Measurements from ENCODE around the gene CFAP53.

The CFAP53 gene

GRCh38 chr18:50287441-50288347 lies 21.4 kb upstream of the CFAP53 start, which contains the start of gene CXXC1:
CXXC1 (minus strand) TSS chr18:50287692; CDS start chr18:50287589, 103 bp downstream.
- peak; percentile 96 for DNase-seq

GRCh38 chr18:50287028-50287440 lies 20.7 kb upstream of the CFAP53 start:
- DNase-seq: no peak

- DNase-seq: no peak
Measured at GRCh38 chr18:50286391-50287027, 20.2 kb upstream of the CFAP53 start.

GRCh38 chr18:50285631-50286321 lies 19.5 kb upstream of the CFAP53 start:
- DNase-seq: no peak

- DNase-seq: no peak
Measured at GRCh38 chr18:50285071-50285470, 18.8 kb upstream of the CFAP53 start.

- no peak for DNase-seq
Measured at GRCh38 chr18:50284255-50284885, 18.1 kb upstream of the CFAP53 start.

- DNase-seq: no peak
Measured at GRCh38 chr18:50283469-50284209, 17.3 kb upstream of the CFAP53 start.

- no peak for DNase-seq
Measured at GRCh38 chr18:50282521-50283335, 16.4 kb upstream of the CFAP53 start.

GRCh38 chr18:50281972-50282520 lies 15.8 kb upstream of the CFAP53 start:
- DNase-seq: no peak

- DNase-seq: peak; percentile 95
Measured at GRCh38 chr18:50281295-50281971, 15.1 kb upstream of the CFAP53 start, which contains the start of gene MBD1. MBD1 (minus strand) TSS chr18:50281523; CDS start chr18:50279992, 1,531 bp downstream.

GRCh38 chr18:50280707-50281294 lies 14.5 kb upstream of the CFAP53 start:
- DNase-seq: no peak

GRCh38 chr18:50279752-50280151 lies 13.5 kb upstream of the CFAP53 start:
- no peak for DNase-seq

- DNase-seq: no peak
Measured at GRCh38 chr18:50277942-50278341, 11.6 kb upstream of the CFAP53 start.

- DNase-seq: no peak
Measured at GRCh38 chr18:50276452-50276851, 10.2 kb upstream of the CFAP53 start.

- no peak for DNase-seq
Measured at GRCh38 chr18:50275503-50276036, 9.3 kb upstream of the CFAP53 start.

GRCh38 chr18:50274941-50275340 lies 8.6 kb upstream of the CFAP53 start:
- DNase-seq: no peak

GRCh38 chr18:50274044-50274442 lies 7.7 kb upstream of the CFAP53 start:
- DNase-seq: no peak

- no peak for DNase-seq
Measured at GRCh38 chr18:50273203-50274043, 7.1 kb upstream of the CFAP53 start.

GRCh38 chr18:50272568-50272967 lies 6.3 kb upstream of the CFAP53 start:
- no peak for DNase-seq

All from activated effector memory CD4-positive, alpha-beta T cell treated with Interleukin-2 at 50 U/mL for 16 hours (primary cell).